NB4 (cell line): ENCODE data around the gene OR52W1.

Experiments used
- POLR2A ChIP-seq: IDR thresholded peaks from 2 replicates; pipeline ENCODE4 v1.6.1; 2011; ENCODE audit warnings: mild to moderate bottlenecking; ENCODE audit not compliant: insufficient read length; ENCODE audit errors: extremely low read depth
- TF ChIP-seq, protein P1 (sequence below): IDR thresholded peaks from one replicate; pipeline ENCODE4 v1.5.1; 2012; ENCODE audit warnings: low read depth, low read length

DNA sequence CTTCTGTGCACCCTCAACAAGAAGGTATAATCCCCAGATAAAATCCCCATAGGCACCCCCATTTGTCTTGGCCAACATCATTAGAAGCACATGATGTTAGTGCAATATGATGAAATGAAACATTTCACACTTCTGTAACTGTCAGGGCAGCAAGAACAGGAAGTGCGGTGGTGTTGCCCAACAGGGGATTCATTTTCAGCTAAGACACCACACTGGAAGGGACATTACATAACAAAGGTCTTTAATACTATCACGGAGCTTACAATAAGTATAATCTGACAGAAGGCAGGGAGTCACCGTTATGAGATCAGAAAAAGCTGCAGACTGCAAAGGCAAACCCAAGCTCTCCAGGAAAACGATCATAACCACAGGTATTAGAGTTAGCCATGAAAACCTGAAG lies 2.0 kb downstream of the OR52W1 start:
- TF ChIP-seq POLR2A = no peak
- TF ChIP-seq, protein P1, sequence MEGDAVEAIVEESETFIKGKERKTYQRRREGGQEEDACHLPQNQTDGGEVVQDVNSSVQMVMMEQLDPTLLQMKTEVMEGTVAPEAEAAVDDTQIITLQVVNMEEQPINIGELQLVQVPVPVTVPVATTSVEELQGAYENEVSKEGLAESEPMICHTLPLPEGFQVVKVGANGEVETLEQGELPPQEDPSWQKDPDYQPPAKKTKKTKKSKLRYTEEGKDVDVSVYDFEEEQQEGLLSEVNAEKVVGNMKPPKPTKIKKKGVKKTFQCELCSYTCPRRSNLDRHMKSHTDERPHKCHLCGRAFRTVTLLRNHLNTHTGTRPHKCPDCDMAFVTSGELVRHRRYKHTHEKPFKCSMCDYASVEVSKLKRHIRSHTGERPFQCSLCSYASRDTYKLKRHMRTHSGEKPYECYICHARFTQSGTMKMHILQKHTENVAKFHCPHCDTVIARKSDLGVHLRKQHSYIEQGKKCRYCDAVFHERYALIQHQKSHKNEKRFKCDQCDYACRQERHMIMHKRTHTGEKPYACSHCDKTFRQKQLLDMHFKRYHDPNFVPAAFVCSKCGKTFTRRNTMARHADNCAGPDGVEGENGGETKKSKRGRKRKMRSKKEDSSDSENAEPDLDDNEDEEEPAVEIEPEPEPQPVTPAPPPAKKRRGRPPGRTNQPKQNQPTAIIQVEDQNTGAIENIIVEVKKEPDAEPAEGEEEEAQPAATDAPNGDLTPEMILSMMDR = no peak
